SU-DHL-6 (cell line): ENCODE results near the gene SNX13.

Experiments
- H2AFZ ChIP-seq: fragments of 200-600 bp; sonication (generic); 2 replicates; pipeline ENCODE4 v1.6.1; 2014; ENCODE audit warnings: low read depth, mild to moderate bottlenecking, moderate library complexity, mixed read lengths, antibody characterized with exemption, low read length; ENCODE audit not compliant: severe bottlenecking
- H3F3A ChIP-seq: fragments of 200-600 bp; shearing (Covaris generic); 2 replicates; pipeline ENCODE4 v1.6.0; 2016; ENCODE audit warnings: antibody characterized with exemption, mild to moderate bottlenecking; ENCODE audit not compliant: insufficient read depth
- H3K27ac ChIP-seq: fragments of 200-600 bp; sonication (generic); 2 replicates; pipeline ENCODE4 v1.5.1; 2016; ENCODE audit warnings: low read depth, mild to moderate bottlenecking, low read length, moderate library complexity, mixed read lengths
- H3K27me3 ChIP-seq: fragments of 200-600 bp; sonication (generic), shearing (Covaris generic); 2 replicates; pipeline ENCODE4 v1.6.0; 2014; ENCODE audit warnings: mild to moderate bottlenecking, low read length
- H3K36me3 ChIP-seq: fragments of 200-600 bp; sonication (generic); 2 replicates; pipeline ENCODE4 v1.6.1; 2014; ENCODE audit warnings: mild to moderate bottlenecking, low read length, mixed read lengths
- H3K4me2 ChIP-seq: fragments of 300-600, 200-600 bp; shearing (Covaris generic), sonication (generic); 2 replicates; pipeline ENCODE4 v1.6.0; 2014; ENCODE audit warnings: low read length, low read depth, mild to moderate bottlenecking; ENCODE audit not compliant: poor library complexity, severe bottlenecking
- H3K4me3 ChIP-seq: fragments of 200-600 bp; sonication (generic); 2 replicates; pipeline ENCODE4 v1.5.1; 2014; ENCODE audit warnings: antibody characterized with exemption, low read length, mild to moderate bottlenecking, mixed read lengths; ENCODE audit not compliant: insufficient read depth, poor library complexity, severe bottlenecking
- H3K79me2 ChIP-seq: fragments of 200-600 bp; sonication (generic); 2 replicates; pipeline ENCODE4 v1.6.1; 2014; ENCODE audit warnings: mild to moderate bottlenecking, low read length, moderate library complexity; ENCODE audit not compliant: insufficient read depth
- H3K9ac ChIP-seq: fragments of 200-600 bp; sonication (generic); 2 replicates; pipeline ENCODE4 v1.7.0; 2014; ENCODE audit warnings: mild to moderate bottlenecking, low read length
- H3K9me2 ChIP-seq: fragments of 200-600 bp; sonication (generic); replicated peaks from 2 replicates; pipeline ENCODE4 v1.6.1; 2014; ENCODE audit warnings: low read length; ENCODE audit not compliant: insufficient read depth
- H3K9me3 ChIP-seq: fragments of 200-600 bp; sonication (generic); 2 replicates; pipeline ENCODE4 v1.6.1; 2014; ENCODE audit warnings: low read length, mixed read lengths; ENCODE audit not compliant: insufficient read depth
- H4K20me1 ChIP-seq: fragments of 200-600 bp; sonication (generic); 2 replicates; pipeline ENCODE4 v1.6.1; 2014; ENCODE audit warnings: low read depth, mild to moderate bottlenecking, antibody characterized with exemption, low read length, moderate library complexity, mixed read lengths
- EZH2phosphoT487 ChIP-seq: fragments of 200-600 bp; sonication (generic), shearing (Covaris generic); conservative IDR thresholded peaks from 2 replicates; pipeline ENCODE4 v1.6.1; 2018; ENCODE audit warnings: mild to moderate bottlenecking, antibody characterized with exemption, low read length, moderate library complexity, mixed read lengths
- TF ChIP-seq, protein P1 (sequence below): fragments of 200-600 bp; sonication (generic); IDR thresholded peaks from one replicate; pipeline ENCODE4 v1.5.1; 2017; ENCODE audit warnings: antibody characterized with exemption, mild to moderate bottlenecking, low read length, moderate library complexity; ENCODE audit not compliant: insufficient read depth, poor library complexity, severe bottlenecking

Gene SNX13

DNA sequence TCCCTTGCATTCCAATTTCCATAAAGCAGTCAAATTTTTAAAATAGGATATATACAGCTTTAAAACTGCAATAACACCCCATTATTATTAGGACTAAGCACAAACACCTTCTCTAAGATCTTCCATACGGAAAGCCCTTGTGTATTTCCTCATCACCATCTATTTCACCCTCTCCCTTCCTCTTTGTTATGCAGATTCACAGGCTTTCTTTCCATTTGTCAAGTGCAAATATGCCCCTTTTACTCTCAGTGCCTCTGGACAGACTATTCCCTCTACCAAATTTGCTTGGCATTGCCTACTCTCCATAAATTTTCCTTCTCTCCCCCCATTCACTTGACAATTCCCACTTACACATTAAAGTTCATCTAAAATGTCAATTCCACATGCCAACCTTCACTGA lies 61.7 kb downstream of the SNX13 start:
- Histone ChIP-seq H3K79me2 (no peaks in the 10 kb centered on the region), H3K36me3 (no peaks in the 10 kb centered on the region), H4K20me1 (no peaks in the 10 kb centered on the region), H3K27ac (no peak overlapping the region), H3F3A (no peaks in the 10 kb centered on the region), H2AFZ (no peak overlapping the region), H3K27me3 (no peaks in the 10 kb centered on the region), H3K9me3 (no peaks in the 10 kb centered on the region), H3K9ac (no peak overlapping the region), H3K9me2 (no peaks in the 10 kb centered on the region), H3K4me3 (no peak overlapping the region), H3K4me2 (no peak overlapping the region)
- TF ChIP-seq, protein P1, sequence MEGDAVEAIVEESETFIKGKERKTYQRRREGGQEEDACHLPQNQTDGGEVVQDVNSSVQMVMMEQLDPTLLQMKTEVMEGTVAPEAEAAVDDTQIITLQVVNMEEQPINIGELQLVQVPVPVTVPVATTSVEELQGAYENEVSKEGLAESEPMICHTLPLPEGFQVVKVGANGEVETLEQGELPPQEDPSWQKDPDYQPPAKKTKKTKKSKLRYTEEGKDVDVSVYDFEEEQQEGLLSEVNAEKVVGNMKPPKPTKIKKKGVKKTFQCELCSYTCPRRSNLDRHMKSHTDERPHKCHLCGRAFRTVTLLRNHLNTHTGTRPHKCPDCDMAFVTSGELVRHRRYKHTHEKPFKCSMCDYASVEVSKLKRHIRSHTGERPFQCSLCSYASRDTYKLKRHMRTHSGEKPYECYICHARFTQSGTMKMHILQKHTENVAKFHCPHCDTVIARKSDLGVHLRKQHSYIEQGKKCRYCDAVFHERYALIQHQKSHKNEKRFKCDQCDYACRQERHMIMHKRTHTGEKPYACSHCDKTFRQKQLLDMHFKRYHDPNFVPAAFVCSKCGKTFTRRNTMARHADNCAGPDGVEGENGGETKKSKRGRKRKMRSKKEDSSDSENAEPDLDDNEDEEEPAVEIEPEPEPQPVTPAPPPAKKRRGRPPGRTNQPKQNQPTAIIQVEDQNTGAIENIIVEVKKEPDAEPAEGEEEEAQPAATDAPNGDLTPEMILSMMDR: no peak
- TF ChIP-seq EZH2phosphoT487: no peak

DNA sequence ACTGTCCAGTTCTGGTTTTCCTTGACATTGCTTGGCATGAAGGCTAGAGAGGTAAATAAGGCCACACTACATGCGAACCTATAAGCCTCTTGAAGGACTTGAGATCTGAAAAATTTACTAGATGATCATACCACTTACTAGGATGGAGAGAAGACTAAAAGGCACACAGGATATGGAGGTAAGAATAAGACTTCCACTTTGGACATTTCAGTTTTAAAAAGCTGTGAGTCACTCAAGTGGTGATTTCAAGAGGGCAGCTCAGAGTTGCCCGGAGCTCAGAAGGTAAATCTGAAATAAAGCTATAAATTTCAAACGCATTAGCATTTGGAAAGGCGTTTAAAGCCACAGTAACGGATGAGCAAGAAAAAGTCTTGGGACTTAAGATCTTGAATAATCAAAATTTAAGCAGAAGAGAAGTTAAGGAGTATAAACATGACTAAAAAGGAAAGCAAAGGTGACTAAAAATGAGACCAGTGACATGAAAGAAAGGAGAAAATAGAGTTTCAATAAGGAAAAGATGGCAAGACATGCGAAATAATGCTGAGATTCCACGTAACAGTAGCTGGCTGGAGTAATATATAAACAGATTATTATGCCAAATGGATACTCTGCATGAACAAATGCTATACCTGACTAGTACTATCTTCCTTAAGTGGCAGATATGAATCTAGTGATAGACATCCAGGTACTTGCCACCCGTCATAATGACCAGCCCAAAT lies 68.3 kb downstream of the SNX13 start:
- H3K27me3 ChIP-seq: no peaks in the 10 kb centered on the region
- no peaks in the 10 kb centered on the region for H4K20me1 ChIP-seq
- no peaks in the 10 kb centered on the region for H3K9me3 ChIP-seq
- H3K4me3 ChIP-seq: no peak overlapping the region
- H3K79me2 ChIP-seq: no peaks in the 10 kb centered on the region
- no peak overlapping the region for H2AFZ ChIP-seq
- H3F3A ChIP-seq: no peaks in the 10 kb centered on the region
- no peak overlapping the region for H3K9ac ChIP-seq
- H3K4me2 ChIP-seq: no peak overlapping the region
- no peaks in the 10 kb centered on the region for H3K9me2 ChIP-seq
- TF ChIP-seq, protein P1: no peak
- no peak for TF ChIP-seq EZH2phosphoT487
- no peak overlapping the region for H3K27ac ChIP-seq
- peaks cover 6% of the 10 kb centered on the region for H3K36me3 ChIP-seq

DNA sequence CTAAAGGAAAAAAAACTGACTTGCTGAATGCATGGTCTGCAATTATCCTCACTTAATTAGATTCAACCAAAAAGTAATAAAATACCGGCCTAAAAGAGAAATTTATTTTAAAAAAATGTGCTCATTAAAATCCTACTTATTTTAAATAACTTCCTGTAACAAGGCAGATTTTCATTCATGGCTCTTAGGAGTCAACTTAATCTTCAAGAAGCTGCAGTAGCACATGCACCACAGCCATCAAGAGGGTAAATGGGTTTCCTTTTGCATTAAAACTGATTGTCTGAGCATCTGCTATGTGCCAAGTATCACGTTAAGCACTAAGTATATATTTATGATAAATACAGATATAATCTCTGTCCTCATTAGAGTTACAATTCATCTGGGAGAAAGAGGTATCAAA lies 69.9 kb downstream of the SNX13 start:
- Histone ChIP-seq H2AFZ (no peak overlapping the region), H3K9me3 (no peaks in the 10 kb centered on the region), H3K9me2 (no peaks in the 10 kb centered on the region), H3K9ac (no peak overlapping the region), H3K79me2 (no peaks in the 10 kb centered on the region), H3K27ac (no peak overlapping the region), H4K20me1 (no peaks in the 10 kb centered on the region), H3K36me3 (peaks cover 6% of the 10 kb centered on the region), H3K4me2 (no peak overlapping the region), H3K4me3 (no peak overlapping the region), H3K27me3 (no peaks in the 10 kb centered on the region), H3F3A (no peaks in the 10 kb centered on the region)
- no peak for TF ChIP-seq EZH2phosphoT487
- TF ChIP-seq, protein P1: no peak
